Measurements from ENCODE around the gene STK17A.

Gene STK17A

DNA sequence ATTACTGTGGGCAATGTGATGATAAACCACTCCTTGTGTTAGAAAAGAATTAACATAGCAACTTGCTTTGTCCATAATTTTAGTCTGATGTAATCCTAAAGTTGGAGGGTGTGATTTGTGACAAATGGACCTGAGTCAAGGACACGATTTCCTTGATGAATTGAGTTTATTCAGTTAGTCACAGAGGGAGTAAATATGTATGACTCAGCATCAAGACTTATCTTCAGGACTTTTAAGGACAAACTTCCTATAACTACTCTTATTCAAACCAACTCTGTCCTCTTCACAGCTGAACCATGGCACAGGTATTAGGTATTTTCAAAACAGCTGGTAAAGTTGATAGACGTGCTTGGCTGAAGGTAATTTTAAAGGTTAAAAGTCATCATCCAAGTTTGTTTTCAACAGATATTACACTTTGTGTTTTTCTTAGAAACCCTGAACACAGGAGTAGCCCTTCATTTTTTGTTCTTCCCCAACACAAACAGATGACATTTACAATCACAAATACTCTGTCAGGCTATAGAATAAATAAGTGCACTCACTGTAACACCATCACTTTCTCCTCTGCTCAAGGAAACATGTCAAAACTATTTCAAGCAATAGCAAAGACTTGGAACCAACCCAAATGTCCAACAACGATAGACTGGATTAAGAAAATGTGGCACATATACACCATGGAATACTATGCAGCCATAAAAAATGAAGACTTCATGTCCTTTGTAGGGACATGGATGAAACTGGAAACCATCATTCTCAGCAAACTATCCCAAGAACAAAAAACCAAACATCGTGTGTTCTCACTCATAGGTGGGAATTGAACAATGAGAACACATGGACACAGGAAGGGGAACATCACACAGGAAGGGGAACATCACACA lies 91.9 kb downstream of the STK17A start:
- TF ChIP-seq, protein P1, sequence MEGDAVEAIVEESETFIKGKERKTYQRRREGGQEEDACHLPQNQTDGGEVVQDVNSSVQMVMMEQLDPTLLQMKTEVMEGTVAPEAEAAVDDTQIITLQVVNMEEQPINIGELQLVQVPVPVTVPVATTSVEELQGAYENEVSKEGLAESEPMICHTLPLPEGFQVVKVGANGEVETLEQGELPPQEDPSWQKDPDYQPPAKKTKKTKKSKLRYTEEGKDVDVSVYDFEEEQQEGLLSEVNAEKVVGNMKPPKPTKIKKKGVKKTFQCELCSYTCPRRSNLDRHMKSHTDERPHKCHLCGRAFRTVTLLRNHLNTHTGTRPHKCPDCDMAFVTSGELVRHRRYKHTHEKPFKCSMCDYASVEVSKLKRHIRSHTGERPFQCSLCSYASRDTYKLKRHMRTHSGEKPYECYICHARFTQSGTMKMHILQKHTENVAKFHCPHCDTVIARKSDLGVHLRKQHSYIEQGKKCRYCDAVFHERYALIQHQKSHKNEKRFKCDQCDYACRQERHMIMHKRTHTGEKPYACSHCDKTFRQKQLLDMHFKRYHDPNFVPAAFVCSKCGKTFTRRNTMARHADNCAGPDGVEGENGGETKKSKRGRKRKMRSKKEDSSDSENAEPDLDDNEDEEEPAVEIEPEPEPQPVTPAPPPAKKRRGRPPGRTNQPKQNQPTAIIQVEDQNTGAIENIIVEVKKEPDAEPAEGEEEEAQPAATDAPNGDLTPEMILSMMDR (IDR thresholded peaks at IDR 0.05; ENCODE audit: borderline replicate concordance, extremely low read depth, low read length, poor library complexity, severe bottlenecking) = no peak
- TF ChIP-seq EZH2 (IDR thresholded peaks at IDR 0.05; ENCODE audit: borderline replicate concordance, low read depth, low read length, severe bottlenecking) = no peak
- no peak for ATAC-seq (ENCODE audit: insufficient read depth, low read depth)
- Histone ChIP-seq H3K4me1 (ENCODE audit: insufficient read depth, low read length) (0 out of 2 replicates have a peak, but pooled peaks cover 3% of the 10 kb centered on the region), H3K4me2 (ENCODE audit: insufficient read depth, low read length) (no peak overlapping the region), H2AFZ (ENCODE audit: low read depth, low read length) (no peak overlapping the region), H3K36me3 (ENCODE audit: insufficient read depth, low read length) (no peaks in the 10 kb centered on the region), H3K27ac (ENCODE audit: low read length) (no peak overlapping the region), H3K79me2 (ENCODE audit: insufficient read depth, low read length) (peaks cover 98% of the 10 kb centered on the region), H3K9ac (ENCODE audit: low read depth, low read length) (no peak overlapping the region), H4K20me1 (ENCODE audit: insufficient read depth, low read length) (peaks cover 17% of the 10 kb centered on the region; the same call in 1 of the 2 replicates), H3K27me3 (ENCODE audit: insufficient read depth, low read length, poor library complexity) (no peaks in the 10 kb centered on the region), H3K9me3 (ENCODE audit: insufficient read depth, low read length, severe bottlenecking) (no peaks in the 10 kb centered on the region), H3K4me3 (ENCODE audit: low read depth in 1 of 2, low read length in 2 of 2) (no peak overlapping the region)
- no peak for DNase-seq
